Measurements from ENCODE around the gene SP2. TPM values are rescaled to one million over a fixed set of nuclear protein-coding genes. Genes with fewer than 3 reads are reported as not detected.

Gene SP2
- total RNA-seq, 1 donor from 2014 or later = 2.2 TPM

GRCh38 chr17:47878203-47879027 lies 17.6 kb upstream of the SP2 start:
- H3K36me3 ChIP-seq (ENCODE audit: control insufficient read depth, insufficient read depth, low read length) = no peaks in the 10 kb centered on the region
- peaks cover 8% of the 10 kb centered on the region for H3K27me3 ChIP-seq (ENCODE audit: control insufficient read depth, insufficient read depth, low read length)
- TF ChIP-seq CTCF (IDR thresholded peaks at IDR 0.05; ENCODE audit: insufficient read depth, low read length, poor library complexity, severe bottlenecking) = no peak
- no peak for DNase-seq (ENCODE audit: low read depth)
- no peak overlapping the region for H3K4me3 ChIP-seq (ENCODE audit: low read depth, low read length)

- DNase-seq (ENCODE audit: low read depth) = peak; percentile 47
- Histone ChIP-seq H3K4me3 (ENCODE audit: low read depth, low read length) (no peak overlapping the region), H3K27me3 (ENCODE audit: control insufficient read depth, insufficient read depth, low read length) (peaks cover 2% of the 10 kb centered on the region), H3K36me3 (ENCODE audit: control insufficient read depth, insufficient read depth, low read length) (no peaks in the 10 kb centered on the region)
- no peak for TF ChIP-seq CTCF (IDR thresholded peaks at IDR 0.05; ENCODE audit: insufficient read depth, low read length, poor library complexity, severe bottlenecking)
Observed at GRCh38 chr17:47879028-47879585, 16.9 kb upstream of the SP2 start.

- TF ChIP-seq CTCF (IDR thresholded peaks at IDR 0.05; ENCODE audit: insufficient read depth, low read length, poor library complexity, severe bottlenecking) = no peak
- Histone ChIP-seq H3K36me3 (ENCODE audit: control insufficient read depth, insufficient read depth, low read length) (no peaks in the 10 kb centered on the region), H3K4me3 (ENCODE audit: low read depth, low read length) (no peak overlapping the region), H3K27me3 (ENCODE audit: control insufficient read depth, insufficient read depth, low read length) (peaks cover 2% of the 10 kb centered on the region)
- no peak for DNase-seq (ENCODE audit: low read depth)
Observed at GRCh38 chr17:47879776-47880454, 16.1 kb upstream of the SP2 start.

- DNase-seq (ENCODE audit: low read depth) = no peak
- TF ChIP-seq CTCF (IDR thresholded peaks at IDR 0.05; ENCODE audit: insufficient read depth, low read length, poor library complexity, severe bottlenecking) = no peak
- no peak overlapping the region for H3K4me3 ChIP-seq (ENCODE audit: low read depth, low read length)
- no peaks in the 10 kb centered on the region for H3K27me3 ChIP-seq (ENCODE audit: control insufficient read depth, insufficient read depth, low read length)
- H3K36me3 ChIP-seq (ENCODE audit: control insufficient read depth, insufficient read depth, low read length) = no peaks in the 10 kb centered on the region
Observed at GRCh38 chr17:47882247-47882646, 13.8 kb upstream of the SP2 start.

GRCh38 chr17:47882695-47883588 lies 13.1 kb upstream of the SP2 start:
- TF ChIP-seq CTCF (IDR thresholded peaks at IDR 0.05; ENCODE audit: insufficient read depth, low read length, poor library complexity, severe bottlenecking) = no peak
- no peak for DNase-seq (ENCODE audit: low read depth)
- no peaks in the 10 kb centered on the region for H3K36me3 ChIP-seq (ENCODE audit: control insufficient read depth, insufficient read depth, low read length)
- no peaks in the 10 kb centered on the region for H3K27me3 ChIP-seq (ENCODE audit: control insufficient read depth, insufficient read depth, low read length)
- no peak overlapping the region for H3K4me3 ChIP-seq (ENCODE audit: low read depth, low read length)

All from kidney epithelial cell (primary cell).